DOHH2 (cell line): Measurements from ENCODE around the gene DMRTC1.
"Not testable (repeated sequence)": the region's sequence is repeated elsewhere in the genome, so short reads cannot be mapped to it uniquely, and the experiment has no call there.

Source experiments
- H3F3A ChIP-seq: fragments of 200-600 bp; sonication (generic), shearing (Covaris generic); 2 replicates; pipeline ENCODE4 v1.6.0; 2016; ENCODE audit warnings: antibody characterized with exemption, mild to moderate bottlenecking; ENCODE audit not compliant: control insufficient read depth, insufficient read depth
- H3K27ac ChIP-seq: fragments of 200-600 bp; sonication (generic); 2 replicates; pipeline ENCODE4 v1.5.1; 2014; ENCODE audit warnings: low read depth, mild to moderate bottlenecking, low read length, moderate library complexity
- H3K27me3 ChIP-seq: fragments of 200-600 bp; sonication (generic); 2 replicates; pipeline ENCODE4 v1.6.1; 2014; ENCODE audit warnings: mild to moderate bottlenecking, low read length, mixed read lengths; ENCODE audit not compliant: control insufficient read depth
- H3K36me3 ChIP-seq: fragments of 200-600 bp; sonication (generic); 2 replicates; pipeline ENCODE4 v1.6.1; 2014; ENCODE audit warnings: mild to moderate bottlenecking, low read length, moderate library complexity, mixed read lengths; ENCODE audit not compliant: control insufficient read depth
- H3K4me1 ChIP-seq: fragments of 200-600 bp; sonication (generic); 2 replicates; pipeline ENCODE4 v1.6.1; 2014; ENCODE audit warnings: mild to moderate bottlenecking, low read length, mixed read lengths; ENCODE audit not compliant: control insufficient read depth
- H3K4me2 ChIP-seq: fragments of 200-600 bp; sonication (generic); 2 replicates; pipeline ENCODE4 v1.6.0; 2014; ENCODE audit warnings: mild to moderate bottlenecking, low read length, moderate library complexity
- H3K4me3 ChIP-seq: fragments of 200-600 bp; sonication (generic); 2 replicates; pipeline ENCODE4 v1.5.1; 2014; ENCODE audit warnings: mild to moderate bottlenecking, low read length, mixed read lengths
- H3K79me2 ChIP-seq: fragments of 200-600 bp; sonication (generic); 2 replicates; pipeline ENCODE4 v1.6.1; 2014; ENCODE audit warnings: mild to moderate bottlenecking, low read length, mixed read lengths; ENCODE audit not compliant: control insufficient read depth
- H3K9me2 ChIP-seq: fragments of 200-600 bp; sonication (generic); replicated peaks from 2 replicates; pipeline ENCODE4 v1.6.1; 2014; ENCODE audit warnings: mild to moderate bottlenecking, low read length, mixed read lengths; ENCODE audit not compliant: control insufficient read depth
- H3K9me3 ChIP-seq: fragments of 200-600 bp; sonication (generic); 2 replicates; pipeline ENCODE4 v1.6.1; 2014; ENCODE audit warnings: antibody characterized with exemption, low read length, mixed read lengths; ENCODE audit not compliant: control insufficient read depth, insufficient read depth
- H4K20me1 ChIP-seq: fragments of 200-600 bp; sonication (generic); 2 replicates; pipeline ENCODE4 v1.6.0; 2014; ENCODE audit warnings: low read depth, mild to moderate bottlenecking, antibody characterized with exemption, low read length, moderate library complexity; ENCODE audit not compliant: control insufficient read depth, insufficient read depth

The DMRTC1 gene, protein sequence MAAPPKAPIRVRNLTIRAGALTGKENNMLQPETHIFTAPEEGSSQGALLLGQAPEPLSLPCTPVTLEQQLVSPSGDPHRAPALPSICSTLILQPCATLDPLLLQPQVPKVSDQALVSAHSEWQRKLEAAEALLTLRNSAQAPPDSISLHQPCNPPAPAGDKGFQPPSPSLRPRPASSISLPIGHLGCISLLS

GRCh38 chrX:72943819-72944169 is at the start of gene DMRTC1:
DMRTC1 (minus strand) TSS chrX:72943837; CDS start chrX:72875694, 68,143 bp downstream.
- not testable (repeated sequence) for H3K9me3 ChIP-seq, H3K4me3 ChIP-seq, H4K20me1 ChIP-seq, H3K27me3 ChIP-seq, H3K36me3 ChIP-seq, H3K4me1 ChIP-seq, H3K4me2 ChIP-seq, H3K9me2 ChIP-seq, H3K27ac ChIP-seq, H3F3A ChIP-seq, H3K79me2 ChIP-seq

GRCh38 chrX:72980894-72981469 is 37.3 kb upstream of the DMRTC1 start:
- not testable (repeated sequence) for H3K9me3 ChIP-seq, H3K79me2 ChIP-seq, H3K27ac ChIP-seq, H4K20me1 ChIP-seq, H3K4me3 ChIP-seq, H3F3A ChIP-seq, H3K4me2 ChIP-seq, H3K36me3 ChIP-seq, H3K9me2 ChIP-seq, H3K4me1 ChIP-seq, H3K27me3 ChIP-seq

DNA sequence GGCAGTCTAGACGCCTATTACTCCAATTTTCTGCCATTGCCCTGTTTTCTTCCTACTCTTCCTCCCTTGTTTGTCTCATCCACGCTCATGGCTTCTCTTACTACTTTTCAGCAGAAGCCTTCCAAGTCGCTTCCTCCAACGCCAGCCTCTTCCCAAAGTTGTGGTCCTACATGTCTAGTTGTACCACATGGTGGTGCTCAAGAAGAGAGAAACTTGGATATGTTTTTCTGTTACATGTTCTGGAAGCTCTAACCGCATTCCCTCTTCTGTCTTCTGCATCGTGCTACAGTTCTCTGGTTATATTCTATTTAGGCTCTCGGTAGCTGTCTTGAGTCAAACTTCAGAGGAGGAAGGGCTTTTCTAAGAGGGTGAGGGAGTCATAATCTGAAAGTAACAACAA is 31.2 kb upstream of the DMRTC1 start:
- H3K79me2 ChIP-seq, H3K4me2 ChIP-seq, H3K4me3 ChIP-seq, H3F3A ChIP-seq, H4K20me1 ChIP-seq, H3K36me3 ChIP-seq, H3K9me2 ChIP-seq, H3K27ac ChIP-seq, H3K9me3 ChIP-seq, H3K27me3 ChIP-seq, H3K4me1 ChIP-seq: not testable (repeated sequence)

DNA sequence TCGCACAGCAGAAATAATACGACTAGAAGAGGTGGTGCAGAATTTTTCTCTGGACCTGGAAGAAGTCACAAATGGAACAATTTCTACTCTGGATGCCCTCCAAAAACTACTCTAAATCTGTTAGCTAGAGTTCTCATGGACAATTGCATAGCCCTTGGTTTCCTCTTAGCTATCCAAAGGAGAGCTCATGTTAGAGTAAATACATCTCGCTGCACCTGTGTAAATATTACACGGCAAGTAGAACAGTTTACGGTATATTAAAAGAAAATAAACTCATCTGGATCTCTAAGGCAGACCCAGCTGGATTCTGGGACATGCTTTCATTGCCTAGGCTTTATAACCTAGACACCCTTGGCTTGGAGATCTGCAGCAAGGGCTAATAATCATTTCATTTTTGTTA is 28.2 kb upstream of the DMRTC1 start:
- not testable (repeated sequence) for H3F3A ChIP-seq, H3K4me3 ChIP-seq, H4K20me1 ChIP-seq, H3K9me3 ChIP-seq, H3K27me3 ChIP-seq, H3K36me3 ChIP-seq, H3K9me2 ChIP-seq, H3K4me2 ChIP-seq, H3K4me1 ChIP-seq, H3K27ac ChIP-seq, H3K79me2 ChIP-seq

DNA sequence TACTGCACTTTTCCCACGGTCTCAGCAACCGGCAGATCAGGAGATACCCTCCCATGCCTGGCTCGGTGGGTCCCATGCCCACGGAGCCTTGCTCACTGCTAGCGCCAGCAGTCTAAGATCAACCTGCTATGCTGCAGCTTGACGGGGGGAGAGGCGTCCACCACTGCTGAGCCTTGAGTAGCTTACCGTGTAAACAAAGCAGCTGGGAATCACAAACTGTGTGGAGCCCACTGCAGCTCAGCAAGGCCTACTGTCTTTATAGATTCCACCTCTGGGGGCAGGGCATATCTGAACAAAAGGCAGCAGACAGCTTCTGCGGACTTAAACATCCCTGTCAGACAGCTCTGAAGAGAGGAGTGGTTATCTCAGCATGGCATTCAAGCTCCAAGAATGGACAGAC is 16.3 kb upstream of the DMRTC1 start:
- H3K27me3 ChIP-seq, H3F3A ChIP-seq, H3K4me1 ChIP-seq, H3K36me3 ChIP-seq, H3K4me3 ChIP-seq, H3K9me3 ChIP-seq, H3K79me2 ChIP-seq, H3K27ac ChIP-seq, H3K9me2 ChIP-seq, H3K4me2 ChIP-seq, H4K20me1 ChIP-seq: not testable (repeated sequence)

DNA sequence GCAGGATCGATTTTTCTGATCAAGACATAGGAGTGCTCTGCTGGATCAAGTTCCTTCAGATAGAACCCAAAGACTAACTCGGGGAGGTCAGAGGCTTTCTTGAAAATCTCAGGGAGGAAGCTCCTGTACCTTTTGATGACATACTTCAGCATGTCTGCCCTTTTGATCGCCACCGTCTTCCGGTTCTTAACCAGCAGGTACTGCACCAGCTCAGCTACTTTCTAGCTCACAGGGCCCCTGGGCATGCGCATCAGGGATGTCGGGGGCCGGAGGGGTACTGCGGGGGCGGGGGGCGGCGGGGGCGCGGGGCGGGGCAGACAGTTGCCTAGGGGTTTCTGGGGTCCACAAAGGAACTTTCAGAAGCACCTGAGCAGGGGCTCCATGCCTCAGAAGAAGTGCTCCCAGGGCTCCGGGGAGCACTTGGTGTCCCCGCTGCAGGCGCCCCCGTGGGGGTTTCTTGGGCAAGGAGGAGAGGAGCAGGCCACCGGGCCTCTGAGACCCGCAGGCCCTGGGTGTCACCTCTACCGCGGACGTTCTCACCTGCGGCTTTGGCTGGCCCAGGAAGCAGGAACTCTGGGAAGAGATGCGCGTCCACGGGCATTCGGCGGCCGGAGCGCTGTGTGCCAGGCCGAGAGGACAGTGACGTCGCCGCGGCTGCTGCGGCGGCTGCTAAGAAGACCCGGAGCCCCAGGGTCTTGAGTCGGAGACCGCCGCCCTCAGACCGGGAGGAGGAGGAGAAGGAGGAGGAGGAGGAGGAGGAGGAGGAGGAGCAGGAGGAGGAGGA is 410 bp downstream of the DMRTC1 start:
- H4K20me1 ChIP-seq, H3K4me2 ChIP-seq, H3K36me3 ChIP-seq, H3K27me3 ChIP-seq, H3K9me3 ChIP-seq, H3F3A ChIP-seq, H3K79me2 ChIP-seq, H3K4me3 ChIP-seq, H3K27ac ChIP-seq, H3K9me2 ChIP-seq, H3K4me1 ChIP-seq: not testable (repeated sequence)

DNA sequence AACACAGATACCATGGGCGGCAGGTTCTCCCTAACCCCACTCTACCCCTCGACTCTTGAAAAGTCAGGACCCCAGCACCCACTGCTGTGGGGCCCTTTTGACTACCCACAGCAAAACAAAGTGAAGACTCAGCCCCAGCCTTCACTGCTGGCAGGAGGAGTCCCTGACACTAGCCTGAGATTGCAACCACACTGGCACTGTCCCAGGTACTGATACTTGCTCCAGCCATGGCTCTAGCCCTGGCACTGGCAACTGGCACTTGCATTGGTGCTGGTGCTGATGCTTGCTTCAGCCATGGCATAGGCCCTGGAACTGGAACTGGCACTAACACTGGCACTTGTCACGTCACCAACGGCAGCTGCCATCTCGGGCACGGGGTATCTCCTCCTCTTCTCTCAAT is 1.4 kb downstream of the DMRTC1 start:
- H3K4me3 ChIP-seq, H3K27ac ChIP-seq, H3K79me2 ChIP-seq, H3K27me3 ChIP-seq, H3K4me1 ChIP-seq, H3K9me3 ChIP-seq, H3F3A ChIP-seq, H3K36me3 ChIP-seq, H3K4me2 ChIP-seq, H4K20me1 ChIP-seq, H3K9me2 ChIP-seq: not testable (repeated sequence)

DNA sequence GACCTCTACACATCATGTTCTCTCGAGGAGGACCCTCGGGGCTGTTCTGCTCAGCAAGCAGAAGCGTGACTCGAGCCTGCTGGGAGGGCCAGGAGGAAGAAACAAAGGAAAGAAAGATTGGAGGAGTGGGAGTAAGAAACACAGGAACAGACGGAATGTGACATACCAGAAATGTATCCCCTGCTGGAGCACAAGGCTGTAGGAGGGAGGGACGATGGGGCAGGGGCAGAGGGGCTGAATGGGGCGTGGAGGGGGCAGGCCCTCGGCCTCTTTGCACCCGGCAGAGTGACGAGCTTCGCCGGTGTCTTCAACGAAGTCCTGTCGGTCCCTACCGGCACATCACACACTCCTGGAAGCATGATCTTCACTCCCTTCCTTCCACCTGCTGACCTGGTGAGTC is 5.7 kb downstream of the DMRTC1 start, which contains the start of gene FAM236A:
TSS of gene FAM236A (plus strand) at position 301 of the 400 bp plus-strand sequence. CDS start at position 358, 57 bp downstream.
- H4K20me1 ChIP-seq, H3K4me3 ChIP-seq, H3K9me3 ChIP-seq, H3K9me2 ChIP-seq, H3K27ac ChIP-seq, H3F3A ChIP-seq, H3K4me2 ChIP-seq, H3K36me3 ChIP-seq, H3K27me3 ChIP-seq, H3K4me1 ChIP-seq, H3K79me2 ChIP-seq: not testable (repeated sequence)
